Measurements from ENCODE around the gene ARHGAP44. TPM values are rescaled to one million over a fixed set of nuclear protein-coding genes. Genes with fewer than 3 reads are reported as not detected.

ARHGAP44 gene

Small RNAs within 50 kb of the gene (microRNA-seq; reads per million reads assigned to microRNA genes)
- not detected for gene MIR1269B
